SU-DHL-6 (cell line): ENCODE data around the gene L3MBTL4.
A peak's percentile ranks its signal among the peaks of the same experiment; 100 is the strongest.

ENCODE experiments used
- H2AFZ ChIP-seq: fragments of 200-600 bp; sonication (generic); 2 replicates; pipeline ENCODE4 v1.6.1; 2014; ENCODE audit warnings: low read depth, mild to moderate bottlenecking, moderate library complexity, mixed read lengths, antibody characterized with exemption, low read length; ENCODE audit not compliant: severe bottlenecking
- H3F3A ChIP-seq: fragments of 200-600 bp; shearing (Covaris generic); 2 replicates; pipeline ENCODE4 v1.6.0; 2016; ENCODE audit warnings: antibody characterized with exemption, mild to moderate bottlenecking; ENCODE audit not compliant: insufficient read depth
- H3K27ac ChIP-seq: fragments of 200-600 bp; sonication (generic); 2 replicates; pipeline ENCODE4 v1.5.1; 2016; ENCODE audit warnings: low read depth, mild to moderate bottlenecking, low read length, moderate library complexity, mixed read lengths
- H3K27me3 ChIP-seq: fragments of 200-600 bp; sonication (generic), shearing (Covaris generic); 2 replicates; pipeline ENCODE4 v1.6.0; 2014; ENCODE audit warnings: mild to moderate bottlenecking, low read length
- H3K36me3 ChIP-seq: fragments of 200-600 bp; sonication (generic); 2 replicates; pipeline ENCODE4 v1.6.1; 2014; ENCODE audit warnings: mild to moderate bottlenecking, low read length, mixed read lengths
- H3K4me2 ChIP-seq: fragments of 300-600, 200-600 bp; shearing (Covaris generic), sonication (generic); 2 replicates; pipeline ENCODE4 v1.6.0; 2014; ENCODE audit warnings: low read length, low read depth, mild to moderate bottlenecking; ENCODE audit not compliant: poor library complexity, severe bottlenecking
- H3K4me3 ChIP-seq: fragments of 200-600 bp; sonication (generic); 2 replicates; pipeline ENCODE4 v1.5.1; 2014; ENCODE audit warnings: antibody characterized with exemption, low read length, mild to moderate bottlenecking, mixed read lengths; ENCODE audit not compliant: insufficient read depth, poor library complexity, severe bottlenecking
- H3K79me2 ChIP-seq: fragments of 200-600 bp; sonication (generic); 2 replicates; pipeline ENCODE4 v1.6.1; 2014; ENCODE audit warnings: mild to moderate bottlenecking, low read length, moderate library complexity; ENCODE audit not compliant: insufficient read depth
- H3K9ac ChIP-seq: fragments of 200-600 bp; sonication (generic); 2 replicates; pipeline ENCODE4 v1.7.0; 2014; ENCODE audit warnings: mild to moderate bottlenecking, low read length
- H3K9me2 ChIP-seq: fragments of 200-600 bp; sonication (generic); replicated peaks from 2 replicates; pipeline ENCODE4 v1.6.1; 2014; ENCODE audit warnings: low read length; ENCODE audit not compliant: insufficient read depth
- H3K9me3 ChIP-seq: fragments of 200-600 bp; sonication (generic); 2 replicates; pipeline ENCODE4 v1.6.1; 2014; ENCODE audit warnings: low read length, mixed read lengths; ENCODE audit not compliant: insufficient read depth
- H4K20me1 ChIP-seq: fragments of 200-600 bp; sonication (generic); 2 replicates; pipeline ENCODE4 v1.6.1; 2014; ENCODE audit warnings: low read depth, mild to moderate bottlenecking, antibody characterized with exemption, low read length, moderate library complexity, mixed read lengths
- EZH2phosphoT487 ChIP-seq: fragments of 200-600 bp; sonication (generic), shearing (Covaris generic); conservative IDR thresholded peaks from 2 replicates; pipeline ENCODE4 v1.6.1; 2018; ENCODE audit warnings: mild to moderate bottlenecking, antibody characterized with exemption, low read length, moderate library complexity, mixed read lengths
- TF ChIP-seq, protein P1 (sequence below): fragments of 200-600 bp; sonication (generic); IDR thresholded peaks from one replicate; pipeline ENCODE4 v1.5.1; 2017; ENCODE audit warnings: antibody characterized with exemption, mild to moderate bottlenecking, low read length, moderate library complexity; ENCODE audit not compliant: insufficient read depth, poor library complexity, severe bottlenecking

L3MBTL4 gene

DNA sequence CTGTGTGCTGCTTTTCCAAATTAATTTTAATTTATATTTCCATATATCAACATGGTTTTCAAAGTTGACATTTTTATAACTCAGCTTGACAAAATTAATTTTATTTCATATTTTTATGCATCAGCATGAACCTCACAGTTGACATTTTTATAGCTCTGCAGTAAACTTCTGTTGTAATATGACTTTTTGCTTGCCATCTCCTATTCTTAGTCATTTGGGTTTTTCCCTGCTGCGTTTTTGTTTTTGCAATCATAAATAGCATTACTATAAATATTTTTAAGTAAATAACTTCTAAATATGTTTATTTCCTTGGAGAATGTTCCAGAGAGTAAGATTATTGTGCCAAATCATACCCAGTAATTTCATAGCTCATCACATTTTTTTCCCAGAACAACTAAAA, 21.0 kb upstream of the L3MBTL4 start:
- TF ChIP-seq EZH2phosphoT487, result no peak
- TF ChIP-seq, protein P1, sequence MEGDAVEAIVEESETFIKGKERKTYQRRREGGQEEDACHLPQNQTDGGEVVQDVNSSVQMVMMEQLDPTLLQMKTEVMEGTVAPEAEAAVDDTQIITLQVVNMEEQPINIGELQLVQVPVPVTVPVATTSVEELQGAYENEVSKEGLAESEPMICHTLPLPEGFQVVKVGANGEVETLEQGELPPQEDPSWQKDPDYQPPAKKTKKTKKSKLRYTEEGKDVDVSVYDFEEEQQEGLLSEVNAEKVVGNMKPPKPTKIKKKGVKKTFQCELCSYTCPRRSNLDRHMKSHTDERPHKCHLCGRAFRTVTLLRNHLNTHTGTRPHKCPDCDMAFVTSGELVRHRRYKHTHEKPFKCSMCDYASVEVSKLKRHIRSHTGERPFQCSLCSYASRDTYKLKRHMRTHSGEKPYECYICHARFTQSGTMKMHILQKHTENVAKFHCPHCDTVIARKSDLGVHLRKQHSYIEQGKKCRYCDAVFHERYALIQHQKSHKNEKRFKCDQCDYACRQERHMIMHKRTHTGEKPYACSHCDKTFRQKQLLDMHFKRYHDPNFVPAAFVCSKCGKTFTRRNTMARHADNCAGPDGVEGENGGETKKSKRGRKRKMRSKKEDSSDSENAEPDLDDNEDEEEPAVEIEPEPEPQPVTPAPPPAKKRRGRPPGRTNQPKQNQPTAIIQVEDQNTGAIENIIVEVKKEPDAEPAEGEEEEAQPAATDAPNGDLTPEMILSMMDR, result no peak
- Histone ChIP-seq H3F3A (no peaks in the 10 kb centered on the region), H3K36me3 (no peaks in the 10 kb centered on the region), H3K9me2 (no peaks in the 10 kb centered on the region), H4K20me1 (no peaks in the 10 kb centered on the region), H3K27me3 (no peaks in the 10 kb centered on the region), H2AFZ (no peak overlapping the region), H3K79me2 (no peaks in the 10 kb centered on the region), H3K4me2 (no peak overlapping the region), H3K27ac (peak overlapping the region; percentile 45; the same call in 1 of the 2 replicates), H3K9me3 (no peaks in the 10 kb centered on the region), H3K9ac (no peak overlapping the region), H3K4me3 (no peak overlapping the region)

DNA sequence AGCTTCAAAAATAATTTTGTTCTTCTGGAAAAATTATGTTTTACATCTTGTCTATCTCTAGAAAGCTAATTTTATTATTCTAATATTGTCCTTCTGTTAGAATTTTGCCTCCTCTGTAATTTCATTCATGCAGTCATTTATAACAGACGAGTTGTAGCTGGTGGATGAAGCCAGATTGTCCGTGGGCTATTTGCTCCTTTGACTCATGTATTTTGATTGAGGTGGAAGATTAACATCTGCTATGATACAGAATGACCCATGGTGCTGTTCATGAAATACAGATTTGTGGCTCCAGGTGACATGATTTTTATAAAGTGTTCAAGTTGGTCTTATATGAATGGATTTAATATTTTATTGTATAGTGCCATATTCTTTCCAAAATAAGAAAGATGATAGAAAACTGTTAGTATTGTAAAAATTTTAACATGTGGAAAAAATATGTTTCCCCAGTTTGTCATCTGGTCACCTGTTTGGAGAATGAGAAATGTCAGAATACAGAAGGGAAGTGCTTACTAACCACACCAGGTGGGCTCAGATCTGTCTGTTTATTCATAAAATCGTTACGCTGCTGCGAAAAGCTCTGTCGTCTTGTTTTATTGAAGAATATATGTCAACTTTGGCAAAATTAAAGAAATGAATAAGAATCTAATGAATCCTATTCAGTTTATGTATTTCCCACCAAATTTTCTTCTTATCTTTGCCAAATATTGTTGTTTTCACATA, 20.4 kb upstream of the L3MBTL4 start:
- Histone ChIP-seq H3K27me3 (no peaks in the 10 kb centered on the region), H3K79me2 (no peaks in the 10 kb centered on the region), H3K9me2 (no peaks in the 10 kb centered on the region), H4K20me1 (no peaks in the 10 kb centered on the region), H3K27ac (peak overlapping the region; percentile 45; the same call in 1 of the 2 replicates), H3K9ac (no peak overlapping the region), H3K4me2 (no peak overlapping the region), H3K4me3 (no peak overlapping the region), H3K9me3 (no peaks in the 10 kb centered on the region), H3K36me3 (no peaks in the 10 kb centered on the region), H2AFZ (no peak overlapping the region), H3F3A (no peaks in the 10 kb centered on the region)
- TF ChIP-seq, protein P1, result no peak
- TF ChIP-seq EZH2phosphoT487, result no peak

DNA sequence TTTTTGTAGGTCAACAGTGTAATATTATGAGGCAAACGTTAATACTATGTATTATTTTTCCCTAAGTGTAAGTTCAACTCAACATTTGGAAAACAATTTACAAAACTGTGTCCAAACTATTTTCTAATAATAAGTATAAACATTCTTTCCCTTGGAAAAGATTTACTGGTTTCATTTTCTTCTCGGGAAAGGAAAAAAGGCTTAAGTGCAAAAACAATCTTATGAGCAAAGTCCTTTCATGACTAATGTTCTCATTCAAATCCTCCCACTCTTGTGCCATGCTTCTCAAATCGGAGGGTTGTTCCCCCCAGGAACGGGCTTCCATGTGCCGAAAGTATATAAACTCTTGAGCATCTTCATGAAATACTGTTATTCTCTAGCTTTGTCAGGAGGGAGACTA, 19.8 kb upstream of the L3MBTL4 start:
- H3K4me3 ChIP-seq, result no peak overlapping the region
- H3K4me2 ChIP-seq, result no peak overlapping the region
- no peak overlapping the region for H3K27ac ChIP-seq
- no peaks in the 10 kb centered on the region for H3F3A ChIP-seq
- TF ChIP-seq, protein P1, result no peak
- no peak for TF ChIP-seq EZH2phosphoT487
- no peak overlapping the region for H3K9ac ChIP-seq
- no peaks in the 10 kb centered on the region for H3K36me3 ChIP-seq
- H3K27me3 ChIP-seq, result no peaks in the 10 kb centered on the region
- H3K79me2 ChIP-seq, result no peaks in the 10 kb centered on the region
- H4K20me1 ChIP-seq, result no peaks in the 10 kb centered on the region
- H2AFZ ChIP-seq, result no peak overlapping the region
- H3K9me2 ChIP-seq, result no peaks in the 10 kb centered on the region
- H3K9me3 ChIP-seq, result no peaks in the 10 kb centered on the region
